GM23338 (cell line): ENCODE data around the gene EEF2K. TPM values are rescaled to one million over a fixed set of nuclear protein-coding genes. Genes with fewer than 3 reads are reported as not detected.

Experiments
- ATAC-seq: fragments of 200-7000 bp; cut with Tn5 transposase; 3 replicates; pipeline ENCODE4 v1.9.1; 2020
- DNase-seq: peaks from one replicate; pipeline ENCODE4 v3.0.0-alpha.2; 2015; ENCODE audit warnings: low spot score
- H2AFZ ChIP-seq: fragments of 200-600 bp; sonication (generic); 2 replicates; pipeline ENCODE4 v1.8.0; 2016; ENCODE audit warnings: antibody characterized with exemption, mild to moderate bottlenecking, moderate library complexity
- H3F3A ChIP-seq: fragments of 200-600 bp; sonication (generic); replicated peaks from 2 replicates; pipeline ENCODE4 v1.8.0; 2017; ENCODE audit warnings: antibody characterized with exemption, mixed run types, low read depth
- H3K27ac ChIP-seq: fragments of 200-600 bp; sonication (generic); 2 replicates; pipeline ENCODE4 v1.6.1; 2016; ENCODE audit warnings: low read depth
- H3K27me3 ChIP-seq: fragments of 200-600 bp; sonication (generic); 2 replicates; pipeline ENCODE4 v1.8.0; 2016; ENCODE audit warnings: mild to moderate bottlenecking, mixed run types, moderate library complexity; ENCODE audit not compliant: insufficient read depth
- H3K36me3 ChIP-seq: fragments of 200-600 bp; sonication (generic); 2 replicates; pipeline ENCODE4 v1.8.0; 2016; ENCODE audit warnings: mild to moderate bottlenecking; ENCODE audit not compliant: insufficient read depth
- H3K4me1 ChIP-seq: fragments of 200-600 bp; sonication (generic); 2 replicates; pipeline ENCODE4 v1.8.0; 2016; ENCODE audit warnings: mild to moderate bottlenecking, moderate library complexity; ENCODE audit not compliant: insufficient read depth
- H3K4me2 ChIP-seq: fragments of 200-600 bp; sonication (generic); 2 replicates; pipeline ENCODE4 v1.7.1; 2017; ENCODE audit warnings: mixed run types
- H3K4me3 ChIP-seq: fragments of 200-600 bp; sonication (generic); 2 replicates; pipeline ENCODE4 v1.6.1; 2016; ENCODE audit warnings: mixed run types
- H3K79me2 ChIP-seq: fragments of 200-600 bp; sonication (generic); replicated peaks from 2 replicates; pipeline ENCODE4 v1.8.0; 2017; ENCODE audit warnings: mild to moderate bottlenecking; ENCODE audit not compliant: insufficient read depth
- H3K9me2 ChIP-seq: fragments of 200-600 bp; sonication (generic); 2 replicates; pipeline ENCODE4 v1.8.0; 2017; ENCODE audit not compliant: insufficient read depth
- H4K20me1 ChIP-seq: fragments of 200-600 bp; sonication (generic); replicated peaks from 2 replicates; pipeline ENCODE4 v1.8.0; 2017; ENCODE audit warnings: mild to moderate bottlenecking; ENCODE audit not compliant: insufficient read depth
- H3K27ac Mint-ChIP-seq: 2 replicates; pipeline ENCODE4 v1.8.0; 2020; ENCODE audit warnings: inconsistent platforms, mild to moderate bottlenecking, moderate library complexity, mixed read lengths
- H3K27me3 Mint-ChIP-seq: 3 replicates; pipeline ENCODE4 v1.8.0; 2022; ENCODE audit warnings: low read depth, mild to moderate bottlenecking, moderate library complexity, mixed read lengths, inconsistent platforms; ENCODE audit not compliant: insufficient read depth, poor library complexity
- H3K36me3 Mint-ChIP-seq: 3 replicates; pipeline ENCODE4 v1.8.0; 2021; ENCODE audit warnings: low read depth, mild to moderate bottlenecking, inconsistent platforms, moderate library complexity, mixed read lengths
- H3K4me1 Mint-ChIP-seq: 3 replicates; pipeline ENCODE4 v1.8.0; 2020; ENCODE audit warnings: mild to moderate bottlenecking, inconsistent platforms, mixed read lengths
- H3K4me3 Mint-ChIP-seq: 3 replicates; pipeline ENCODE4 v1.8.0; 2021; ENCODE audit warnings: moderate library complexity, mild to moderate bottlenecking, inconsistent platforms, mixed read lengths
- H3K9me3 Mint-ChIP-seq: 3 replicates; pipeline ENCODE4 v1.8.0; 2020; ENCODE audit warnings: moderate library complexity, mild to moderate bottlenecking, inconsistent platforms, mixed read lengths
- CREB1 ChIP-seq: fragments of 250-450 bp; sonication (Bioruptor Pico); IDR thresholded peaks from 2 replicates; pipeline ENCODE4 v1.5.0; 2020; ENCODE audit warnings: low read depth, mild to moderate bottlenecking, moderate library complexity
- CTCF ChIP-seq, 2 experiments: fragments of 200-600 bp in 1 of 2; sonication (generic) in 1 of 2; conservative IDR thresholded peaks; 2 replicates each; pipeline versions ENCODE4 v1.5.1 to v1.6.1; 2016 to 2017; ENCODE audit warnings: antibody characterized with exemption in 2 of 2, low read depth in 2 of 2, mild to moderate bottlenecking in 2 of 2, moderate library complexity in 1 of 2
- ETS1 ChIP-seq: IDR thresholded peaks from 2 replicates; pipeline ENCODE4 v1.6.1; 2016; ENCODE audit warnings: antibody characterized with exemption
- EZH2 ChIP-seq: fragments of 200-600 bp; sonication (generic); IDR thresholded peaks from one replicate; pipeline ENCODE4 v1.8.0; 2017; ENCODE audit warnings: antibody characterized with exemption, mild to moderate bottlenecking, low read depth; ENCODE audit not compliant: unreplicated experiment
- EZH2phosphoT487 ChIP-seq: fragments of 200-600 bp; sonication (generic); IDR thresholded peaks from one replicate; pipeline ENCODE4 v1.8.1; 2018; ENCODE audit warnings: antibody characterized with exemption; ENCODE audit not compliant: unreplicated experiment
- JUNB ChIP-seq: IDR thresholded peaks from one replicate; pipeline ENCODE4 v1.6.1; 2016; ENCODE audit warnings: antibody characterized with exemption; ENCODE audit not compliant: unreplicated experiment
- NANOG ChIP-seq: IDR thresholded peaks from 2 replicates; pipeline ENCODE4 v1.6.1; 2016; ENCODE audit warnings: antibody characterized with exemption, borderline replicate concordance
- POLR2AphosphoS5 ChIP-seq: IDR thresholded peaks from 2 replicates; pipeline ENCODE4 v1.6.1; 2016; ENCODE audit warnings: antibody characterized with exemption, low read depth
- STAT1 ChIP-seq: IDR thresholded peaks from one replicate; pipeline ENCODE4 v1.6.1; 2016; ENCODE audit warnings: antibody characterized with exemption; ENCODE audit not compliant: unreplicated experiment
- ZNF114 ChIP-seq: fragments of 250-450 bp; sonication (Bioruptor Pico); IDR thresholded peaks from 2 replicates; pipeline ENCODE4 v1.5.0; 2020; ENCODE audit warnings: mild to moderate bottlenecking, moderate library complexity
- ZNF331 ChIP-seq: fragments of 250-450 bp; sonication (Bioruptor Pico); IDR thresholded peaks from 2 replicates; pipeline ENCODE4 v1.5.0; 2020; ENCODE audit warnings: low read depth, mild to moderate bottlenecking, moderate library complexity
- polyA plus RNA-seq: library from polyadenylated mRNA; unstranded; fragments of >200 nt; fragmentation: Nextera tagmentation; extraction: Ambion mirVana; gene quantifications from 2 replicates; pipeline ENCODE4 v1.2.1, GENCODE V29; 2016
- total RNA-seq: library from RNA; depleted of rRNA; stranded (reverse); fragments of >200 nt; shearing (Covaris generic); gene quantifications from 2 replicates; pipeline ENCODE4 v1.2.3, GENCODE V29; 2014
- TF ChIP-seq, protein P1 (sequence below): IDR thresholded peaks from one replicate; pipeline ENCODE4 v1.6.1; 2018; ENCODE audit warnings: antibody characterized with exemption; ENCODE audit not compliant: unreplicated experiment
- TF ChIP-seq, protein P2 (sequence below): fragments of 250-450 bp; sonication (Bioruptor Pico); IDR thresholded peaks from 2 replicates; pipeline ENCODE4 v1.5.0; 2020; ENCODE audit warnings: mild to moderate bottlenecking, moderate library complexity

Gene EEF2K
- total and polyA plus RNA-seq, 2 experiments from 2014 or later: 5.4 to 23.9 TPM

DNA sequence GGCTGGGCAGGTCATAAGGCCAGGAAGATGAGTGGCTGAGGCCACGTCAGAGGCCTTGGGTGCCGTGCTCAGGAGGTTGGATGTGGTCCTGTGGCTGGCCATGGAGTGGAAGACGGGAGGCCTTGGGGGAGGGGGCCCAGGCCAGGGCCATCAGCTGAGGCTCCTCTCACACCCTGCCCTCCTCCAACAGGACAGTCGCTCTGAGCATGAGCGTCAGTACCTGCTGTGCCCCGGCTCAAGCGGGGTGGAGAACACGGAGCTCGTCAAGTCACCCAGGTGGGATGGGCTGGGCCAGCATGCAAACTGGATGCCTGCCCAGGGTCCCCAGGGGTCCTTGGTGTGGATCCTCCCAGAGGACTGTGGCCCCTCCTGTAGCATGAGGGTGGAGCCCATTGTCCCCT is 110.3 kb downstream of the EEF2K start (continued):
- no peak for TF ChIP-seq CREB1

GRCh38 chr16:22317001-22317530 is 111.0 kb downstream of the EEF2K start:
- no peak overlapping the region for H2AFZ ChIP-seq
- Mint-ChIP-seq H3K27me3 (no peaks in the 10 kb centered on the region), H3K27ac (no peak overlapping the region), H3K9me3 (no peaks in the 10 kb centered on the region), H3K4me1 (peaks cover 2% of the 10 kb centered on the region; the same call in 1 of the 3 replicates), H3K36me3 (peaks cover 79% of the 10 kb centered on the region), H3K4me3 (no peak overlapping the region)
- no peak overlapping the region for H3K27ac ChIP-seq
- no peak overlapping the region for H3K4me2 ChIP-seq
- H3K79me2 ChIP-seq: peaks cover 7% of the 10 kb centered on the region
- H3F3A ChIP-seq: peaks cover 21% of the 10 kb centered on the region
- H3K27me3 ChIP-seq: no peaks in the 10 kb centered on the region
- no peak overlapping the region for H3K4me3 ChIP-seq
- no peak for ATAC-seq
- DNase-seq: no peak
- no peaks in the 10 kb centered on the region for H3K9me2 ChIP-seq
- H3K36me3 ChIP-seq: peaks cover 21% of the 10 kb centered on the region
- H3K4me1 ChIP-seq: no peaks in the 10 kb centered on the region
- TF ChIP-seq ETS1 (no peak), NANOG (no peak), POLR2AphosphoS5 (no peak), CTCF (conservative IDR thresholded peaks at IDR 0.05; ENCODE audit: low read depth in 2 of 2) (no peak), STAT1 (no peak), ZNF114 (CRISPR knock-in tag) (no peak), EZH2 (no peak), JUNB (no peak), ZNF331 (no peak), CREB1 (no peak), EZH2phosphoT487 (no peak)
- TF ChIP-seq, protein P1, sequence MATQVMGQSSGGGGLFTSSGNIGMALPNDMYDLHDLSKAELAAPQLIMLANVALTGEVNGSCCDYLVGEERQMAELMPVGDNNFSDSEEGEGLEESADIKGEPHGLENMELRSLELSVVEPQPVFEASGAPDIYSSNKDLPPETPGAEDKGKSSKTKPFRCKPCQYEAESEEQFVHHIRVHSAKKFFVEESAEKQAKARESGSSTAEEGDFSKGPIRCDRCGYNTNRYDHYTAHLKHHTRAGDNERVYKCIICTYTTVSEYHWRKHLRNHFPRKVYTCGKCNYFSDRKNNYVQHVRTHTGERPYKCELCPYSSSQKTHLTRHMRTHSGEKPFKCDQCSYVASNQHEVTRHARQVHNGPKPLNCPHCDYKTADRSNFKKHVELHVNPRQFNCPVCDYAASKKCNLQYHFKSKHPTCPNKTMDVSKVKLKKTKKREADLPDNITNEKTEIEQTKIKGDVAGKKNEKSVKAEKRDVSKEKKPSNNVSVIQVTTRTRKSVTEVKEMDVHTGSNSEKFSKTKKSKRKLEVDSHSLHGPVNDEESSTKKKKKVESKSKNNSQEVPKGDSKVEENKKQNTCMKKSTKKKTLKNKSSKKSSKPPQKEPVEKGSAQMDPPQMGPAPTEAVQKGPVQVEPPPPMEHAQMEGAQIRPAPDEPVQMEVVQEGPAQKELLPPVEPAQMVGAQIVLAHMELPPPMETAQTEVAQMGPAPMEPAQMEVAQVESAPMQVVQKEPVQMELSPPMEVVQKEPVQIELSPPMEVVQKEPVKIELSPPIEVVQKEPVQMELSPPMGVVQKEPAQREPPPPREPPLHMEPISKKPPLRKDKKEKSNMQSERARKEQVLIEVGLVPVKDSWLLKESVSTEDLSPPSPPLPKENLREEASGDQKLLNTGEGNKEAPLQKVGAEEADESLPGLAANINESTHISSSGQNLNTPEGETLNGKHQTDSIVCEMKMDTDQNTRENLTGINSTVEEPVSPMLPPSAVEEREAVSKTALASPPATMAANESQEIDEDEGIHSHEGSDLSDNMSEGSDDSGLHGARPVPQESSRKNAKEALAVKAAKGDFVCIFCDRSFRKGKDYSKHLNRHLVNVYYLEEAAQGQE: no peak
- TF ChIP-seq, protein P2, sequence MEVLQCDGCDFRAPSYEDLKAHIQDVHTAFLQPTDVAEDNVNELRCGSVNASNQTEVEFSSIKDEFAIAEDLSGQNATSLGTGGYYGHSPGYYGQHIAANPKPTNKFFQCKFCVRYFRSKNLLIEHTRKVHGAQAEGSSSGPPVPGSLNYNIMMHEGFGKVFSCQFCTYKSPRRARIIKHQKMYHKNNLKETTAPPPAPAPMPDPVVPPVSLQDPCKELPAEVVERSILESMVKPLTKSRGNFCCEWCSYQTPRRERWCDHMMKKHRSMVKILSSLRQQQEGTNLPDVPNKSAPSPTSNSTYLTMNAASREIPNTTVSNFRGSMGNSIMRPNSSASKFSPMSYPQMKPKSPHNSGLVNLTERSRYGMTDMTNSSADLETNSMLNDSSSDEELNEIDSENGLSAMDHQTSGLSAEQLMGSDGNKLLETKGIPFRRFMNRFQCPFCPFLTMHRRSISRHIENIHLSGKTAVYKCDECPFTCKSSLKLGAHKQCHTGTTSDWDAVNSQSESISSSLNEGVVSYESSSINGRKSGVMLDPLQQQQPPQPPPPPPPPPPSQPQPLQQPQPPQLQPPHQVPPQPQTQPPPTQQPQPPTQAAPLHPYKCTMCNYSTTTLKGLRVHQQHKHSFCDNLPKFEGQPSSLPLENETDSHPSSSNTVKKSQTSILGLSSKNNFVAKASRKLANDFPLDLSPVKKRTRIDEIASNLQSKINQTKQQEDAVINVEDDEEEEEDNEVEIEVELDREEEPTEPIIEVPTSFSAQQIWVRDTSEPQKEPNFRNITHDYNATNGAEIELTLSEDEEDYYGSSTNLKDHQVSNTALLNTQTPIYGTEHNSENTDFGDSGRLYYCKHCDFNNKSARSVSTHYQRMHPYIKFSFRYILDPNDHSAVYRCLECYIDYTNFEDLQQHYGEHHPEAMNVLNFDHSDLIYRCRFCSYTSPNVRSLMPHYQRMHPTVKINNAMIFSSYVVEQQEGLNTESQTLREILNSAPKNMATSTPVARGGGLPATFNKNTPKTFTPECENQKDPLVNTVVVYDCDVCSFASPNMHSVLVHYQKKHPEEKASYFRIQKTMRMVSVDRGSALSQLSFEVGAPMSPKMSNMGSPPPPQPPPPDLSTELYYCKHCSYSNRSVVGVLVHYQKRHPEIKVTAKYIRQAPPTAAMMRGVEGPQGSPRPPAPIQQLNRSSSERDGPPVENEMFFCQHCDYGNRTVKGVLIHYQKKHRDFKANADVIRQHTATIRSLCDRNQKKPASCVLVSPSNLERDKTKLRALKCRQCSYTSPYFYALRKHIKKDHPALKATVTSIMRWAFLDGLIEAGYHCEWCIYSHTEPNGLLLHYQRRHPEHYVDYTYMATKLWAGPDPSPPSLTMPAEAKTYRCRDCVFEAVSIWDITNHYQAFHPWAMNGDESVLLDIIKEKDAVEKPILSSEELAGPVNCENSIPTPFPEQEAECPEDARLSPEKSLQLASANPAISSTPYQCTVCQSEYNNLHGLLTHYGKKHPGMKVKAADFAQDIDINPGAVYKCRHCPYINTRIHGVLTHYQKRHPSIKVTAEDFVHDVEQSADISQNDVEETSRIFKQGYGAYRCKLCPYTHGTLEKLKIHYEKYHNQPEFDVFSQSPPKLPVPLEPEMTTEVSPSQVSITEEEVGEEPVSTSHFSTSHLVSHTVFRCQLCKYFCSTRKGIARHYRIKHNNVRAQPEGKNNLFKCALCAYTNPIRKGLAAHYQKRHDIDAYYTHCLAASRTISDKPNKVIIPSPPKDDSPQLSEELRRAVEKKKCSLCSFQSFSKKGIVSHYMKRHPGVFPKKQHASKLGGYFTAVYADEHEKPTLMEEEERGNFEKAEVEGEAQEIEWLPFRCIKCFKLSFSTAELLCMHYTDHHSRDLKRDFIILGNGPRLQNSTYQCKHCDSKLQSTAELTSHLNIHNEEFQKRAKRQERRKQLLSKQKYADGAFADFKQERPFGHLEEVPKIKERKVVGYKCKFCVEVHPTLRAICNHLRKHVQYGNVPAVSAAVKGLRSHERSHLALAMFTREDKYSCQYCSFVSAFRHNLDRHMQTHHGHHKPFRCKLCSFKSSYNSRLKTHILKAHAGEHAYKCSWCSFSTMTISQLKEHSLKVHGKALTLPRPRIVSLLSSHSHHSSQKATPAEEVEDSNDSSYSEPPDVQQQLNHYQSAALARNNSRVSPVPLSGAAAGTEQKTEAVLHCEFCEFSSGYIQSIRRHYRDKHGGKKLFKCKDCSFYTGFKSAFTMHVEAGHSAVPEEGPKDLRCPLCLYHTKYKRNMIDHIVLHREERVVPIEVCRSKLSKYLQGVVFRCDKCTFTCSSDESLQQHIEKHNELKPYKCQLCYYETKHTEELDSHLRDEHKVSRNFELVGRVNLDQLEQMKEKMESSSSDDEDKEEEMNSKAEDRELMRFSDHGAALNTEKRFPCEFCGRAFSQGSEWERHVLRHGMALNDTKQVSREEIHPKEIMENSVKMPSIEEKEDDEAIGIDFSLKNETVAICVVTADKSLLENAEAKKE (CRISPR knock-in tag): no peak
- H4K20me1 ChIP-seq: peaks cover 11% of the 10 kb centered on the region
